NOMO-1 treated with dmso at 0.1 percent for 144 hours (cell line): ENCODE results near the gene UTP18.
"Not testable (repeated sequence)": the region's sequence is repeated elsewhere in the genome, so short reads cannot be mapped to it uniquely, and the experiment has no call there.

Source experiments
- DNase-seq: peaks from one replicate; lab custom pipeline; 2025; ENCODE audit not compliant: unreplicated experiment; lab: John Stamatoyannopoulos, UW

The UTP18 gene

GRCh38 chr17:51330861-51331503 lies 70.6 kb downstream of the UTP18 start:
- not testable (repeated sequence) for DNase-seq

DNA sequence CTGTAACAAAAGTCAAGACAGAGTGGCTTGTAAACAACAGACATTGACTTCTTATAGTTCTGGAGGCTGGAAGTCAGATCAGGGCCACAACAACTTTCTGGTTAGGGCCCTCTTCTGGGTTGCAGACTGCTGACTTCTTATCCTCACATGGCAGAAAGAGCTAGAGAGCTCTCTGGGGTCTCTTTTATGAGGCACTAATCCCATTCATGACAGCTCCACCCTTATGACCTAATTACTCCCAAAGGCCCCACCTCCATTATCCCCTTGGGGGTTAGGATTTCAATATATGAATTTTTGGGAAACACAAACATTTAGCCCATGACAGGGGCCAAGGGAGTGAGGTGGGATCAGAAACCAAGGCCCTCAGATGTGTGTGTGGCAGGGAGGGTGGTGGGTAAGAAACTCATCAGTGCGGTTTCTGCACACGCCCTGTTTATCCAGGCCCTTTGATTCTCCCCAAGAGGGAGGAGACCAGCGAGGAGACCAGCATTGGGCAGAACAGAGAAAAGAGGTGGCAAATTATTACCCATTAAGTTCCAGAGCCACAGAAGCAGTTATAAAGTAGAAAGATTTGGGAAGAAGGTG lies 74.8 kb downstream of the UTP18 start:
- DNase-seq = no peak

DNA sequence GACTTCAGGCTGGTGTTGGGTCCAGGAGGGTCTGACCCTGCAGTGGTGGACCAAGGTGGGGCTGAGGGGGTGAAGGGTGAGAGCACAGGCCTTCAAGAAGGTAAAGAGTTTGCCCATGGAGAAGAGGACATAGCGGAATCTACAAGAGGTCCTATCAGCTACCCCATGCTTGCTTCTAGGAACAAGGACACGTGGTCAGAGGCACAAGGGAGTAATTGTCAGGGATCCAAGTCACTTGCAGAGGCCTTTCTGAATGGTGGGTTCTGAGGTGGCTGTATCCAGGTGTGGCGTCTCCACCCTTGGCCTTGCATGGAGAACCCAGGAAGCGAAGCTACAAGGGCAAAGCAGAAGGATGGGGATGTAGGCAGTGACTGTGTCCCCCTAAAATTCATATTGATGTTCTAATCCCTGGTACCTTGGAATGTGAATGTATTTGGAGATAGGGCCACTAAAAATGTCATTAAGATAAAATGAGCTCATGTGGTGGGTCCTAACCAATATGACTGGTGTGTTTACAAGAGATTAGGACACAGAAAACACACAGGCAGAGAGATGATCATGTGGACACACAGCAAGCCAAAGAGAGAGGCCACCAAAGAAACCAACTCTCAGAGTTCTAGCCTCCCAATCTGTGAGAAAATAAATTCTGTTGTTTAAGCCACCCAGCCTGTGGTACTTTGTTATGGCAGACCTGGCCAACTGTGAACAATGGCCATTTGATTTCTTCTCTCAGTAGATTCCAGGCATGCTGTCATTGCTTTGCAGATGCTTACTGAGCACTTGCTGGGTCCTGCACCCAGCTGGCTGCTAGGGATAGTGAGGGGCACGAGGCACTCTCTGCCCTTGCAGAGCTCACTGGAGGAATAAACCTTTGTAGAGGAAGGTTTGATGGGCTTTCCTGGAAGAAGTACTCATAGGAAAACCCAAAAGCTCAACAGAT lies 75.8 kb downstream of the UTP18 start:
- no peak for DNase-seq

GRCh38 chr17:51341457-51341856 lies 81.1 kb downstream of the UTP18 start:
- no peak for DNase-seq

DNA sequence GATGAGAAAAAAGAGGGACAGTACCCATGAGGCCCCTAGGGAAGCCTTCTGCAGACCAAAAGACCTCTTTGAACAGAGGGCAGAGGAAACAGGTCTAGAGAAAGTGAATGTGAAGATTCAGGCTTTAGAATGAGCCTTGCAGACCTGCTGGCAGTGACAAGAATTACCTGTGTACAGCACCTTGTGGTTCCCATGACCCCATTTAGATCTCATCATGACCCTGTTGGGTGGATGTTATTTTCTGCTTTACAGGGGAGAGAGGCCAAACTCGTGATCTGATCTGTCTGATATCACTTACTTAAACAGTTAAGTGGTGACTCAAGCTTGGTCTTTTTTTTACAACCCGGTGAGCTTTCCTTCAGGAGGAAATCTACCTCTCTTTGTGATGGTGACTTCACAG lies 81.9 kb downstream of the UTP18 start:
- no peak for DNase-seq

DNA sequence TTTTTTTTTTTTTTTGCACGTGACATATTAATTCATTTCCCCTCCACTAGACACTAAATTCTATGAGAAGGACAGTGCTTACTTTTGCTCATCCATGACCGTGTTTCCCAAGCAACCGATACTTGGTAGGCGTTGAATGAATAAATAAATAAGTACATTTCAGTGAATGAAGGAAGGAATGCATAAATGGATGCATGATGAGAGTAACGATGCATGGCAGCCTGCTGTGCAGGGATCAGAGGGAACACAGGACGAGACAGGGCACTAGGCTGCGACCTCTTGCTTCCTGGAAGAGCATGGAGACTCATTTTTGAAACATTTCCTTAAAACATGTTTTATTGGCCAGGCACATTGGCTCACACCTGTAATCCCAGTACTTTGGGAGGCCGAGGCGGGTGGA lies 84.2 kb downstream of the UTP18 start:
- DNase-seq = no peak

- no peak for DNase-seq
These were observed 86.1 kb downstream of the UTP18 start for GRCh38 chr17:51346218-51346982.
